CD4-positive, alpha-beta T cell treated with Interleukin-15 for 1 hour (primary cell): ENCODE results near the gene CYB561D2.
"Not testable (repeated sequence)": the region's sequence is repeated elsewhere in the genome, so short reads cannot be mapped to it uniquely, and the experiment has no call there.

ENCODE experiments used
- DNase-seq: peaks from one replicate; pipeline ENCODE4 v3.0.0-alpha.2; 2020

CYB561D2 gene, protein sequence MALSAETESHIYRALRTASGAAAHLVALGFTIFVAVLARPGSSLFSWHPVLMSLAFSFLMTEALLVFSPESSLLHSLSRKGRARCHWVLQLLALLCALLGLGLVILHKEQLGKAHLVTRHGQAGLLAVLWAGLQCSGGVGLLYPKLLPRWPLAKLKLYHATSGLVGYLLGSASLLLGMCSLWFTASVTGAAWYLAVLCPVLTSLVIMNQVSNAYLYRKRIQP

DNA sequence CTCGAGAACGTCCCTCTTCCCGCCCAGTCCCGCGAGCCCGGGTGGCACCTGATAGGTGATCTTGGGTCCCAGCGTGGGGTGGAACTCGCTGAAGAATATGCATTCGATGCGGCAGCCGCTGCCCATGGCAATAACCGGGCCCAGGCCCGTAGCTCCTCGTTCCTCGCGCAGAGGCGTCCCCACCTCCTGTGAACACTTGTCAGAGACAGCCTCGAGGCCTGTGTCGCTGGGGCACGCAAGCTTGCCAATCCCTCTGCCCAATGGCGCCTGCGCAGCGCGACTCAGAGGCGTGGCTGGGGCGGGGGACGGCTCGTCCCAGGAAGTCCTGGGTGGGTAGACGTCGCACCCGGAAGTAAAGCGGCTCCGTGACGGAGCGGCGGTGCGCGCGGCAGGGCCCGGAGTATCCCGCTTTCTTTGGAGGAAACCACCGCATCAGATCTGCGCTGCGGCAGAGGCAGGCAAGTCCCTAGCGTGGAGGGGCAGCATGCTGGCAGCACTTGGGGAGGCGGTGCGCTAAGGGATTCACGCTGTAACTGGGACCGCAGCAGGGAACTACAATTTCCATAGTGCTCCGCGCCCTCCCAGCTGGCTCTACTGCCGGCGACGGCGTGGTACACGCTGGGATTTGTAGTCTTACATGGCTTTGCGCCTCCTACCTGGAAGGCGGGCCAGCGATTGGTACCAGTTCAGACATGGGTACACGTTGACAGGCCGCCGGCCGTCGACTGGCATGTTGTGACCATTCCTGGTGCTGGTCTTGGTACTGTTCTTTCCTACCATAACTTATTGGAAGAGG, at the start of gene CYB561D2, which contains the start of gene NPRL2:
Gene CYB561D2 (plus strand): TSS at position 336 of the 796 bp plus-strand sequence. CDS start 572 bp downstream, outside the sequence.
Gene NPRL2 (minus strand): TSS at position 249 of the 796 bp plus-strand sequence. CDS start 123 bp downstream, at position 126.
- DNase-seq = peak; percentile 98

DNA sequence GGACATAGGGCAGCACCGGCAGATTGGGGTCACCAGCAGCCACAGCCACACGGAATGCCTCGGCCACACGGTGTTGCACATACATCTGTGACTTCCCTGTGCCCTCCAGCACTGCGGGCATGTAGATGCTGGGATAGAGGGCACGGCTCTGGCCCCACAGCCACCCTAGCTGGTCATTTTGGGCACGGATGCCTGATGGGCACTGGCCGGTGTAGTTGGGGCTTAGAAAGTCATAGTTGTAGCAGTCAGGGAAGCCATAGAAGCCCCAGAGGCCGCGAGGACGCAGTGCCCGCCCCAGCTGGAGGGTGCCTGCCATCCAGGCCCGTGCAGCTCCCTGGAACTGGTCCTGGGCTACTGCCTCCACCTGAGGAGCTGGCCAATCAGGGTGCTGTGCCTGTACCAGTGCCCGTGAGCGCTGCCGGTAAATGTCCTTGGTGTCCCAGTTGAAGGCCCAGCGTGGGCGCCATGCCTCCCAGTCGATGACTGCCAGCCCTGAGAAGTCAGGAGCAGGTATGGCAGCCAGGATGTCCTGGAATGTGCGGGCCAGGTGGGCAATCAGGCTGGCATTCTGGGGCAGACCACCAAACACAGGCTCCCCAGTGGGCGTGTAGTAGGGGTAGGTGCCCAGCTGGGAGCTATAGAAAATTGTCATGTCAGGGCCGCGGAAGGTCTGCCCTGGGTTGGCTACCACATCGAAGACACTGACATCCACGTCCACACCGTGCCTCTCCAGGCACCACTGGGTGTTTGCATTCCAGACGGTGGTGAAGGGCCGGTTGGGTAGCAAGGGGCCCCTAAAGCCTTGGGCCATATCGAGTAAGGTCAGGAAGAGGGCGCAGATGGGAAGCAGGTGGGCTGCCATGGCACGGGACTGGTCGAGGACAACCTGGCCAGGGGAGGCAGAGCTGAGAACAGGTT, 48.3 kb upstream of the CYB561D2 start:
- DNase-seq = no peak

DNA sequence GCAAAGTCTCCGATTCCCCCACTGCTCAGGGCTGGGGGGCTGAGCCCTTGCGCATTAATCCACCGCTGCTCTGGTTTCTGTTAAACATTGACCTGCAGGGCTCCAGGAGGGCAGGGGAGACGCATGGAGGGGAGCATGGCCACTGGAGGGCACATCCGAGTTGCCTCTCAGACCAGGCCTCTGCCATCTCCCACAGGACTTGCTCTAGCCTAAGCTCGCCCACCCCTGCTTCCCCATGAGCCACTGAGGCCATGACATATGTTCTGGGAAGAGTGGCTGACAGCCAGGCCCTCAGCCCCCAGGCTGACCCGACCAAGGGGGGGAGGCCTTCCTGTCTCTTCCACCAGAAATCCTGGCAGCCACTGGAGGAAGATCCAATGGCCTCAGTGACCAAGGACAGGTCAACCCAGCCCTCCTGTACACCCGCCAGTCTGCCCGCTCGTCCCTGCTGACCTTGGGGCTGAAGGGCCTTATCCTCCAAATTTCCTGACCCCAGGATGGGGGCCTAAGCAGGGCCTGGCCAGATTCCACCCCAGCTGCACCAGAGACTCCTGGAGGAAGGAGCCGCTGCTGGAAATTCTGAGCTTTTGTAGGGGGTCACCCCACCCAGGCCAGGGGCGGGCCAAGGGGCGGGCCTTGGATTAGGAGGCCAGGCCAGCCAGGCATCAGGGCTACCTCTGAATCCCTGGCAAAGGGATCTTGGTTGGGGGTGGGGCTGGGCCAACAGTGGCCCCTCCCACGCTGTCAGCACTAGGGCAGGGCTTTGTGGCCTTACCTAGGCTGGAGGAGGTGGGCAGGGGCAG, 47.4 kb upstream of the CYB561D2 start, which contains the start of gene HYAL1:
Gene HYAL1 (minus strand): TSS at position 562 of the 803 bp plus-strand sequence. CDS start 618 bp downstream, outside the sequence.
- no peak for DNase-seq

DNA sequence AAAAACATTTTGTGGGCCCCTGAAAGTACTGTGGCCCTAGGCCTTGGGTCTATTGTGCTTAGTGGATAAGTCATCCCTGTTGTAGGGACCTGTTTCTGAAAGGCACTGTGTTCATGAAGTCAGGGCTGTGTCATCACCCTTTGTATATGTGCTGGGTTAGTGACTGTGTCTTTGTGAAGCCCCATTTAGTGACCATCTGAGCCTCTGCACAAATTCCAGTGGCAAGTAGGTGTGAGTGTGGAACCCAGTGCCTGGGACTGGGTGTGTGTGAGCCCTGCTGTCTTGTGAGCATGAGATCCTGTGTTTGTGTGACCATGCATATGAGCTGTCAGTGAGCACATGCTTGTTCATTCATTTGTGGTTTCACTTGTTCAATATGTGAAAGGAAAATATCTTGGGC, 46.1 kb upstream of the CYB561D2 start:
- DNase-seq = no peak

DNA sequence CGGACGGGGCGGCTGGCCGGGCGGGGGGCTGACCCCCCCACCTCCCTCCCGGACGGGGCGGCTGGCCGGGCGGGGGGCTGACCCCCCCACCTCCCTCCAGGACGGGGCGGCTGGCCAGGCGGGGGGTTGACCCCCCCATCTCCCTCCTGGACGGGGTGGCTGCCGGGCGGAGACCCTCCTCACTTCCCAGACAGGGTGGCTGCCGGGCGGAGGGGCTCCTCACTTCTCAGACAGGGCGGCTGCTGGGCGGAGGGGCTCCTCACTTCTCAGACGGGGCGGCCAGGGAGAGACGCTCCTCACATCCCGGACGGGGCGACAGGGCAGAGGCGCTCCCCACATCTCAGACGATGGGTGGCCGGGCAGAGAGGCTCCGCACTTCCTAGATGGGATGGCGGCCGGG, 38.6 kb upstream of the CYB561D2 start:
- DNase-seq = not testable (repeated sequence)

DNA sequence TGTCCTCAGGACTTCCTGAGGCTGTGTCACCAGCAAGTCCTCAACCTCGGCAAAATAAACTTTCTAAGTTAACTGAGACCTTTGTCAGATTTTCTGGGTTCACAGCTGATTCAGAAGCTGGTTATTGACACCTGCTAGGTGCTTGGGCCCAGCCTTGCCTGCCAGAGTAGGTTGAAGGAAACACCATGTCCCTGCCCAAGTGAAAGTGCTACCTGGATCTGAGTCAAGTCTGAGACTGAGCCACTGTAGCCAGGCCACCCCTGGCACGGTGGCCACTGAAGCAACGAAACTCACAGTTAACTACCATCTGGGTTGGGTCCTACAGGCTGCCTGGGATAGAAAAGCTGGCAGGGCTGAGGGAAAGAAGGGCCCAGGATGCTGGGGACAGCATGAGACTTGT, 36.3 kb upstream of the CYB561D2 start:
- DNase-seq = no peak

DNA sequence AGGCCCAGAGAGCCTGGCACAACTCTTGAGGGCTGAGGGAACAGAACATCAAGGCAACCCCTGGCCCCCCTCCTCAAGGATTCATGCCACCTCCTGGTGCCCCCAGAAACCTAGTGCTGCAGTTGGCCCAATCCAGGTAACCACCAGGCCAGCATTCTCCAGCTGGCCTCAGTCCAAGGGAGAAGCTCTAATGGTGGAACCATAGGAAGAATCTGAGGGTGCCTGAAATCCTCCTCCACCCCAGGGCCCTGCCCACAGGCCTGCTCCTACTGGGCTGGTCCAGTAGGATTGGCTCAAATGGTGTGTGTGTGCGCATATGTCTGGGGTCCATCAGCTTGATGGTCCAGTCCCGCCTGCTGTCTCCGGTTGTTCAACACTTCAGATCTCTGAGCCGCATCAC, 35.8 kb upstream of the CYB561D2 start:
- DNase-seq = no peak

DNA sequence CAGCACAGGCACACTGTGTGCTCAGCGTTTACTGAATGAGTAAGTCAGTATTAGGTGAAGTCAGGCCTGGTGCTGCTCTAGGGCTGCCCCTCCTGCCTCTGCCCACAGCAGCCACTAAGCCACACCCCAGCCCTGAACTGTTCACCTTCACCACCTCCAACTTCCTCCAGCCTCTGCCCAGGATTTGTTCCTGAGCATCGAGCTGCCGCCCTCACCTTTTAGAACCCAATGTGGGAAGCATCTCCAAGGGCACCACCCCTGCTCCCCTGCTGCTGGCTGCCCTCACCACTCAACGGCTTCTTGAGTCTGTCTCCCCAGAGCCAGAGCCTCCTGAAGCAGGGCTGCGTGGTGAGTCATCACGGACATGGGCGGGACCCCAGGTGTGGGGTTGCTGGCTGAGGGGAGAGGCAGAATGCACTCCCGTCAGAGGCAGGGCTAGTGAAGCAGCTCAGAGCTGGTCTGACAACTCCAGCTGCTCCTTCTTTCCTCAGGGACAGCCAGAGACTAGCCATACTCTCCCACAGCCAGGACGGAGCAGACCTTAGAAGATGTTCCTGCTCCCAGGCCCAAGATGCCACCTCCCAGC, 33.9 kb upstream of the CYB561D2 start:
- peak; percentile 65 for DNase-seq

DNA sequence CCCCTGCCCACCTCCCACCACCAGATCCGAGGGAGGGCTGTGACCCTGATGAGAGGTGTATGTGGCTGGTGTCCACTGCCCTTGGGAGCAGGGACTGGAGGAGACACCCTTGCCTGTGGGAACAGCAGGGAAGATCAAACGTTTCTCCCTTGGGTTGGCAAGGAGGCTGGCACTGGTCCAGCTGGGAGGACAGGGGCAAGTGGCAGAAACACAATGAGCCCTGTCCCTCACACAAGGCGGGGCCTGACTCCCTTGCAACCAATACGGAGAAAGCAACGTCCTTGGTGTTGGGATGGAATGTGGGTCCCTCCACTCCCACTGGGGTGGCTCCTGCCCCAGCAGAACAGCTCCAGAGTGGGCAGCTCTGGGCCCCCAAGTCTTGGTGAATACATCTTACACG, 33.4 kb upstream of the CYB561D2 start:
- DNase-seq = no peak

DNA sequence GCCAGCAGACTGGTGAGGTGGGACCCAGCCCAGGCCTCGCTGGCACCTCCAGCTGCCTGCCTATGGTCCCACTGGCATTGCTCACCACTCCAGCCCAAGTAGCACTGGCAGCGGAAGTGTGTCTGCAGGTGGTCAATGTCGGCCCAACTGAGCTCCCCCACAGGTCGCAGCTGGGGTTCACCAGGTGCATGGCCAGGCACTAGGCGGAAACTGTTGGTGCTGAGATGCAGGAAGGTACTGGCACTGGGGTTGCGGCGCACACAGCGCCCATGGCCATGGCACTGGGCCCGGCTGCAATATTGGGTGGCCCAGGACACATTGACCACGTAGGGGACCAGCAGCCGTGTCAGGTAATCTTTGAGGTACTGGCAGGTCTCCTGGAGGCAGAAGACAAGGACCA, 32.5 kb upstream of the CYB561D2 start:
- DNase-seq = no peak

DNA sequence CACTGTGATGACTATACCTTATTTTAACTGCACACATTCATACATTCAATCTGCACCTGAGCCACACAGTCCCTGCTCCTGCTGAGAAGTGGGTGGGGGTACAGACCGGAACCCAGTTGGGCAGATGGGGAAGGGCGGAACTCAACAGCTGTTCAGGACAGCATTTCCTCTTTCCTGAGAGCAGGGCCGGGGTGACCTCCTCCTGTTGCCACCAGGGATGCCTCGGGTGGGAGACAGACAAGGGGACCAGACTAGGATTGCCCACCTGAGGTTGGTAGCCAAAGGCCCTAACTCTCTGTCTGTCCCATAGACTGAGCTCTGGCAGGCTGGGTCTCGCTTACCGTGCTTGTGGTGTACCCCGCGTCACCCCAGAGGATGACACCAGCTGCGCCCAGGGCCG, 32.0 kb upstream of the CYB561D2 start:
- DNase-seq = no peak

DNA sequence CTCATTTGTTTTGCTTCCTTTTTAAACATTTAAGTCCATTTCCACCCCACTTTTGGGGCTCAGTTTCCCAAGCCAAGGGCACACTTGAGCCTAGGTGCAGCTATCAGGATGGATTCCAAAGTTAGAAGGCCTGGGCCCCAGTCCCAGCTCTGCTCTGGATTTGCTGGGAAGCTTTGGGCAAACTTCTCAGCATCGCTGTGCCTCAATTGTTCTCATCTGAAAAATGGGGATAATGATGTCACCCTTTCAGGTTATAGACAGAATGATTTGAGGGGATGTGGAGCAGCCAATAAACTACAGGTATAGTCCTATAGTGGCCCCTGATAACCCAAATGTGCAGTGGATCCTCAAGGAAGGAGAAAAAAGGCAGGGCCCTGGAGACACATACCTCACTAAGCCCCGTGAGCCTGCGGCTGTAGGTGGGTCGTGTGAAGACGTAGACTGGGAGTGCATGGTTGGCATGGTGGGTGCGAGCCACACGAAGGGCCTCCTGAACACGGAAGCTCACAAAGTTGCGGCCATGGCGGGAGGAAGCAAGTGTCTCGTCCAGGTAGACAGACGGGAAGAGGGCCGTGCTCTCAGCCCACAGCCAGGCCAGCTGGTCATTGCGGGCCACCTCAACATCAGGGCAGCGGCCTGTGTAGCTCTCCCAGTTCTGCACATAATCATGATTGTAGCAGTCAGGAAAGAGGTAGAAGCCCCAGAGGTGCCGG, 31.3 kb upstream of the CYB561D2 start:
- no peak for DNase-seq

DNA sequence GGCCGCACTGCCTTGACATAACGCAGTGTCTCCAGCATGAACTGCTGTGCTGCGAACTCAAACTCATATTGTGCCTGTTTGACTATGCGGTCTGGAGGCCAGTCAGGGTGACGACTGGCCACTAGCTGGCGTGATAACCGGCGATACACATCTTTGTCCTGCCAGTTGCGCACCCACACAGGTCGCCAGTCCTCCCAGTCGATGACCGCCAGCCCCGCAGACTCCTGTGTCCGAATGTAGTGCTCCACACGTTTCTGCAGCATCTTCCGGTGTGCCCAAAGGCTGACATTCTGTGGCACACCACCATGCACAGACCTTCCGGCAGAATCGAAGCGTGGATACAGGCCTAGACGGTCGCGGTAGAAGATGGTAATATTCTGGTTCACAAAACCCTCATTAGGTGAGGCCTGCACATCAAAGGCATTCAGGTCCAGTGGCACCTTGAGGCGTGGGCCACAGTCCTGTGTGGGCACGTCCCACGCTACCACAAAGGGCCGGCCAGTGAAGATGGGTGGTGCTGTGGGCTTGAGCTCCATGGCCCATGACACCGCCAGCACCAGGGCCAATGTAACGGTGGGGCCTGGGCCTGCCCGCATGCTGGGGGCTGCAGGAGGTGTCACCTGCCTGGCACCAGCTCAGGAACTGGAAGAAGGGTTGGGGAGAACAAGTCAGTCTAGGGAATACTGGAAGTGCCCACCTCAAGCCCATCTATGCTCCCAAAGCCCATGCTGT, 30.6 kb upstream of the CYB561D2 start:
- no peak for DNase-seq

DNA sequence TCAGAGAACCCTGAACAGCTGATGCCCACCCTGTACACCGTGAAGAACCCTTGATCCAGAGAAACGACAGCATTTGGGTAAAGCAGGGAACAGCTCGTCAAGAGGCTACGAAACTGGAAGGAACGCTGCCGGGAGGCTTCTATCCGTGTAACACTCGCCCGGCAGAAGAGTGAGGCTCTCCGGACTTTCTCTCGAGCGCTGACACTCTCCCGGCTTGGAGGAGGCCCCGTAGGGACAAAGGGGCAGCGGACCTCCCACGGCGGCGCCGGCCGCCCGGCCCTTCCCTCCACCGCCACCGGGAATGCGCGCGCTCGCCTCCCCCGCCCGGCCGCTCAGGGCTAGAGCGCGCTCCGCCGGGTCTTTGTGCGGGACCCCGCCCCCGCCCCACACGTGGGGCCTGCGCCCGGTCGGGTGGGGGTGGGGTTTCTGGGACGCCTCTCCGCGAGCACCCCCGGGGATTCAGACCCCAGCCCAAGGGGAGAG, 29.8 kb upstream of the CYB561D2 start:
- DNase-seq = peak; percentile 59

DNA sequence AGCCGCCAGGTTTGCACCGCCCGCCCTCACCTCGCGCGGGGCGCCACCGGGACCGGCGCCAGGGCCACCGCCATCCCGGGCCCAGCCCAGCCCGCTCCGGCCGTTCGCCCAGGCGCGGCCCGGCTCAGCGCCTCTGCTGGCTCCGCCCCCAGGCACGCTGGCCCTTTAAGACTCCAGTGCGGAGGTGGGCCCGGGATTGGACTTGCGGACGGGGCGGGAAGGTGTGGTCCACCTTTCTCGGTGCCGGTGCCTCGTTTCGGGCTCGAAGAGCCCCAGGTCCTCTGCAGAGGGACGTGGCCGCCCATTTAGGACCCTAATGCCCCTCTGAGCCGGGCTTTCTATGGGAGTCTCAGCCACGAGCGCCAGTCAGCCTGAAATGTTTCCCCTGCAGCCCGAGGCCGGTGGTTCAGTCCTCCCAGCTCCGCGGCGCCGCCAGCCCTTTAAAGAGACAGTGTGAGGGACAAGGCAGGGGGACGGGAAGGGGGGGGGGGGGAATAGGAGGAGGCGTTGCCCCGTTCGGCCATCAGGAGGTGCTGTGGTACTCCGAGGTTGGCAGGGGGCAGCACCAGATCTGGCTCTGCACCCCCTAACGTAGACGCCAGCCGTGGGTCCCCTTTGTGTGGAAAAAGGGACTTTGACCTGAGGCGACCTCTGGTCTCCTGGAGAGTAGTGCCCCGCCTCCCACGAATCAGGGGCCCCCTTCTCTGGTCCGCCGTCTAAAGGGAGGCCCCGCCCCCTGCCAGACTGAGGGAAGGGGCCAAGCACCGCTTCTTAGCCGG, 29.1 kb upstream of the CYB561D2 start:
- peak; percentile 84 for DNase-seq

DNA sequence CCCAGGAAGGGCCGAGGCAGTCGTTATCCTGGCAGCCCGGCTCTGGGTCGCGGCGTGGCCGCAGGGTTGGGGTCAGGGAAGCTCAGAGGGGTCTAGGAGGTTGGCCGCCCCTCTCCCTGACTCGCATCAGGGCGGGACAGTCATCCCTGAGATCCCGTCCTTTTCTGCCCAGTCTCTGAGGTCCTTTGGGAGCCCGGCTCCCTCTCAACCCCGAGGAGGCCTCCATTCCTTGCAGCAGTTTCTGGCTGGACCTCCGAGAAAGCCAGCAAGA, 28.6 kb upstream of the CYB561D2 start:
- no peak for DNase-seq

DNA sequence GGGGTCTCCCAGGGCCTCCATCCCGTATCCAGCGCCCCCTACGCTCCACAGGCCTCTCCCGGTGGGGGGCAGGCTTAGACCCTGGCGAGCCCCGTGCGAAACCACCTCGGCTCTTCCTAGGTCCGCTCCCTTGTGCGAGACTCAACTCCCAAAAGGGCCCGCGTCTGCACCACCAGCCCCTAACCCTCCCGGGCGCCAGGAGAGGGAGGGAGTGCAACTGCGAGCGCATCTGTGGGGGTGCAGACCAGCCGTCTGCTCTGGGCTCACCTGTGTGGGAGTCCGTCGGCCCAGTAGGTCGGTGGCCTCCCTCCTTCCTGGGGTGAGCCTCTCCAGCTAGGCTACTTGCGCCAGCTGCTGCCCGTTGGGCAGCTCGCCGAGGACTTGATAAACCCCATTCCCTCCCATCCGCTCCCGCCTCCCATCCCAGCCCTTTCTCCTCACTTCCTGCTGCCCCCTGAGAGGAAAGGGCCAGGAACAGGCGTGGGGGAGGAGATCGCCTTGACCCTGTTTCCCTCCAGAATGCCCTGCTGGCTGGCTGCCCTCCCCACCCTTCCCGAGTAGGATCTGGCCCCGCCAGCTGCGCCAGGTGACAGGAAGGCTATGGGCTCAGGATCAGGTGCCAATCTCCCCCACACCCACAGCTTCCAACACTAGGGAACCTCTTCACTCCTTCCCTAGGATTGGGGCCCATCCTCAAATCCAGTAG, 28.1 kb upstream of the CYB561D2 start, which contains the start of gene HYAL2:
Gene HYAL2 (minus strand): TSS at position 360 of the 706 bp plus-strand sequence. CDS start 2,256 bp downstream, outside the sequence.
- no peak for DNase-seq

DNA sequence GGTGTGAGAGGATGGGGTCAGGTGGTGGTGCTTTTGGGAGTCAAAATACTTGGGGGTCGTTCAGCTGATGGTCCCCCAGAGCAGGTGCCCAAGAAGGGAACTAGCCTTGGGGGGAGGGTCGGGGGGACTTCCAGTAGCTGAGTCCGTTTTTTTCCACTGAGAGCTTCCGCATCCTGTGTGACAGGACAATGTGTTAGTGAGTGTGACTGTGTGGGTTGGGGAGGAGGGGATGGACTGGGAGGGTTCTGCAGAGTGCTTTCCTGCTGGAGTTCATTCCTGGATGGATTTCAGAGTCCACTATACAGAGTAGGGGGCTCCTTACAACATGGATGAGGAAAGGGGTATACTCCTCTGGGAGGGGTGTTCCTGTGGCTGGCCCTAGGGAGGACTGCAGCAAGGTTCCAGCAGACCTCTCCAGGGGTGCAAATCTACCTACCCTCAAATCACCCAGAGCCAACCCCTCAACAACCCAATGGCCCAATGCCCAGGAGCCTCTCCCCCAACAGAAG, 27.5 kb upstream of the CYB561D2 start:
- no peak for DNase-seq
